HS-5 (cell line): Measurements from ENCODE around the gene PRELID1.
"Not testable (repeated sequence)": the region's sequence is repeated elsewhere in the genome, so short reads cannot be mapped to it uniquely, and the experiment has no call there.

Source experiments
- DNase-seq: peaks from one replicate; pipeline ENCODE4 v3.0.0-alpha.2; 2012; ENCODE audit warnings: low read depth

PRELID1 gene

DNA sequence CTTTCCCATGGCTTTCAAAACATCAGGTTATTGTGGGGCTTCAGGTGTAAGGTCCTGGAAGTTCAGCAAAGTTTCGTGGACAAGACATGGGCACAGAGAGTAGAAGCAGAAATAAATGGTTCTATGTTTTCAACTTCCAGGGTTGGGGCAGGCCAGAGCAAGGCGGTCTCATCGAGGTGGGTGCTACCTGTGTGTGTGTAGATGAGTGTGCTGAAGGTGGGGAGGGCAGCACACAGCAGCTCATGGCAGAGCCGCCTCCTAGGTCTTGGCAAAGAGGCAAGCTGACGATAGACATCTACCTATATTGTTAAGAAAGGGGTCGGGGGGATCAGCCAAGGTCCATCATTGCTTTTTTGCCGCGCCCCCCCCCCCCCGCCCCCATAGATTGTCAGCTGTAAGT, 3.9 kb upstream of the PRELID1 start:
- no peak for DNase-seq

- DNase-seq, result peak; percentile 36
Observed at GRCh38 chr5:177300236-177300880, 3.2 kb upstream of the PRELID1 start.

- DNase-seq, result no peak
Observed at GRCh38 chr5:177300951-177301350, 2.6 kb upstream of the PRELID1 start.

DNA sequence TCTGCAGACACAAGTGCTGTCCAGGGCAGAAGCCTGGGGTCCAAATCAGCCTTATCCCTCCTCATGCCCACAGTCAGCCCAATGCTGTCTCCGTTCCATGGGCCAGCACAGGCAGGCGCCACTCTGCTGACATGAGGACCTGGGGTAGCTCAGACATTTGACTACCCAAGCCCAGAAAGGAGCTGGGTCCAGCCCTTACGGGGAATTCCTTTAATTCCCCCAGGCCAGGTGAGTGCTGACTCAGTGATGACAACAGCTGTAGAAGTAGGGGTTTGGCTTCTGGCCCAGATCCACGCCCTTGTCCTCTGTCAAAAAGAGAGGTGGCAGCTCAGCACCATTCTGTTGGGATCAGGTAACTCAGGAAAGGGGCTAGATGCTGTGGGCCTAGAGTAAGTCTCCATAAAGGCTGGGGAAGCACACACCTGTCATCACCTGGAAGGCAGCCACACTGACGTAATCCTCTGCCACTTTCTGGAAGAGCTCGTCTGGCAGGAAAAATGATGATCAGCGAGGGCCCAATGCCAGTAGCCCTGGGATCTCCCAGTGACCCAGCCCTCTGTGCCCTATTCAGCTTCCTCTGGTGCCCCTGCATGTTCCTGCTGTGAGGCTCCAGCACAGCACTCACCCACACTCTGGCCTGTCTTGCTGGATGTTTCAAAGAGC, 2.0 kb upstream of the PRELID1 start:
- no peak for DNase-seq

- no peak for DNase-seq
Observed at GRCh38 chr5:177302354-177303110, 1.1 kb upstream of the PRELID1 start.

- DNase-seq, result no peak
Observed at GRCh38 chr5:177303925-177304391, 359 bp downstream of the PRELID1 start.

DNA sequence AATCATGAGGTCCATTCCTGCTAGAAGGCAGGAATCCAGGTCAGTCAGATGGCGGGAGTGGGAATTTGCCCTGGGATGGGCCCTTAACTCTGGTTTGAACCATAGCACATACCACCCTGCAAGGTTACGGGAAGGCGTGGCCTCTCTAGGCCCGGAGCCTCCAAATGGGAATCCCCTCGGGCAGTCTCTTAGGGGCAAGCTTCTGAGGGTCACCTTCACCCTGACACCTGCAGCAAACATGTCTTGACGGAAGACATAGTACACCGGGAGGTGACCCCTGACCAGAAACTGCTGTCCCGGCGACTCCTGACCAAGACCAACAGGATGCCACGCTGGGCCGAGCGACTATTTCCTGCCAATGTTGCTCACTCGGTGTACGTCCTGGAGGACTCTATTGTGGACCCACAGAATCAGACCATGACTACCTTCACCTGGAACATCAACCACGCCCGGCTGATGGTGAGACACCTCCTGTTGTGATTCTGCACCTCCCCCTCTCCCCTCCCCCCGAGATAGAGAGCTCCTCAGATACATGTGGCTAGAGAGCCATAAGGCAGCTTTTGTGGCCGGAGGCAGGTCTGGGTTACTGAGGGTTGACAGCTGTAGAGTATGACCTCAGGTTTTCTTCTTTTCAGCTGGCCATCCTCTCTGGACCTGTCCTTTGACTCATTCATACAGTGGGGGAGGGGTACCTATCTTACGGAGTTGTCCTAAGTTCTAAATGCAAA, 957 bp downstream of the PRELID1 start:
- DNase-seq, result no peak

DNA sequence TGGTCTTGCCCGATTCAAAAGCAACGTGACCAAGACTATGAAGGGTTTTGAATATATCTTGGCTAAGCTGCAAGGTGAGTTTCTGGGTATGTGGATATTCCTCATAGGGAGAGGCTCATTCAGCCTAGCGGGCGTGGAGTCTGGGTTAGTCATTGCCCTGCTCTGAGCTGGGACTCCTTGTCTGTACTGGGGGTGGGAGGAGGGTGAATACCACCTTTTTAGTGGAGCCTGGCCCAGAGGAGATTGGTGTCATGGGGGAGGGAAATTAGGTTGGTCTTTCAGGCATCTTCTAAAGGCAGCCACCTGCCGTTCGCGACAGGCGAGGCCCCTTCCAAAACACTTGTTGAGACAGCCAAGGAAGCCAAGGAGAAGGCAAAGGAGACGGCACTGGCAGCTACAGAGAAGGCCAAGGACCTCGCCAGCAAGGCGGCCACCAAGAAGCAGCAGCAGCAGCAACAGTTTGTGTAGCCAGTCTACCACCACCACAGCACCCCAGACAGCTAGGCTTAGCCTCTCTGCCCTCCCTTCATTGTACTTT, 2.6 kb downstream of the PRELID1 start:
- not testable (repeated sequence) for DNase-seq

DNA sequence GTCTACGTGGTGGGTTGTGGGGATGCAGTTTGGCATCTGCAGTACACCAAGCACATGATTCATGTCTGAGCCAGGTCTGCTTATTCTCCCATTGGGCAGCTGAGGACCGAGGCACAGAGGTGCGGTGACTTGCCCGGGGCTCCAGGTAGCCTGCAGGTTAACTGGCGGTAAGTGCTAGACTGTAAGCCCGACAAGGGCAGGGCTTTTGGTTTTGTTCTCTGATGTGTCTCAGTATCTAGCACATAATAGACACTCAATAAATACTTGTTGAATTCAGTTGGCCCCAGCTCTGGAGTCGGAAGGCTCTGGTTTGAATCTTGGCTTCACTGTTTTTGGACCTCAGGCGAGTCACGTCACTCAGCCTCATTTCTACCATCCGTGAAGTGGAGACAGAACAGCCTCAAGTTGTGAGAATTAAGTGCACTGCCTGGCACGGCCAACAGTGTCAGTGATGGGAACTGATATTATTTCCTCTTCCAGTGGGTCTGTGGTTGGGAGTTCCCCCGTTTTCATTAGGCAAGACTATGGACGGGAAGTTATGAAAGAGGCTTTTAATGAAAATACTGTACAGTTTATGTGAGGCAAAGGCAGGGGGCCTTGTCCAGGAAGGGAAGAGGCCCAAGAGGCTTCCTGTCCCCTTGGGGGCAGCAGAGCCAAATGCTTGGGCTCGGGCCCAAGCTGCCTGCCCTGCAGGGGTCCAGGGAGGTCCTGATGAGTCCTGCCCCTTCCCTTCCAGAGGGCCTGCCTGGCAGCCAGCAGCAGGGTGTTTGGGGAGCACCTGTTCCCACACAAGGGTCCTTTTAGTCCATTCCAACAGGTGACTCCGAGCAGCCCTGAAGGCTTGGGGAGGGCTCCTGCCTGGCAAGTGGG, 3.3 kb downstream of the PRELID1 start:
- DNase-seq, result no peak

DNA sequence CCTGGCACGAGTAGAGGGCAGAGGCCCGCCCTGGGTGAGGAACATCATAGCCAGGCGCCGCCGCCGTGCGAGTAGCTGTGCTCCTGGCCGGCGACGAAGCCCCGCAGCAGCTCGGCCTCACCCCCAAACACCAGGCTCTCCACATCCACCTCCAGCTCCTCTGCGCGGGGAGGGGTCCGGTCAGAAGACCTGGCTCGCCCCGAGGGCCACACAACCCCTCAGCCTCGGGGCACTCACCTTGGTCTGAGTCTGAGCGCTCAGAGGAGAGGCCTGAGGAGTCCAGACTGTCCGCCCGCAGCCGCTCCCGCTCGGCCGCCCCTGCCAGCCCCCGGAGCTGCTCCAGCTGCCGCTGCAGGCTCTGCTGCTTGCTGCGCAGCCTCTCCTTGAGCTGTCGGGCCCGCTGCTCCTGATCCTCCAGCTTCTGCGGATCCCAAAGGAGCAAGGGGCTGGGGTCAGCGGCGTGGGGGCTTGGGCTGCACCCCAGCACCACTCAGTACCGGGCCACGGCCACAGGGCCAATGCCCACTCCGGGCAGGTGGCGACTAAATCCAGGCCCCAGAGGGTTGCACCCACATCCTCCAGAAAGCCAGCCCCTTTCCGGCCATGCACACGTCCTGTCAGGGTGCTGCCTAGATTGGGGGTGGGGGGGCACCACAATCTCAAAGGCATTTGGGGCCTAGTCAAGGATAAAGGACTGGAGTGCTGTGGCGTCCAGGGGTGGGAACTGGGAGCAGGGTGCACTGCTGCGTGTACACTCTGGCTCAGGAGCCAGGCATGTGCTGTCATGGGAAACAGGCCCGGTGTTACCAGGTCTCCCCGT, 4.2 kb downstream of the PRELID1 start:
- no peak for DNase-seq

- DNase-seq, result no peak
Observed at GRCh38 chr5:177308740-177309139, 5.1 kb downstream of the PRELID1 start.

- no peak for DNase-seq
Observed at GRCh38 chr5:177309351-177310191, 6.0 kb downstream of the PRELID1 start.

DNA sequence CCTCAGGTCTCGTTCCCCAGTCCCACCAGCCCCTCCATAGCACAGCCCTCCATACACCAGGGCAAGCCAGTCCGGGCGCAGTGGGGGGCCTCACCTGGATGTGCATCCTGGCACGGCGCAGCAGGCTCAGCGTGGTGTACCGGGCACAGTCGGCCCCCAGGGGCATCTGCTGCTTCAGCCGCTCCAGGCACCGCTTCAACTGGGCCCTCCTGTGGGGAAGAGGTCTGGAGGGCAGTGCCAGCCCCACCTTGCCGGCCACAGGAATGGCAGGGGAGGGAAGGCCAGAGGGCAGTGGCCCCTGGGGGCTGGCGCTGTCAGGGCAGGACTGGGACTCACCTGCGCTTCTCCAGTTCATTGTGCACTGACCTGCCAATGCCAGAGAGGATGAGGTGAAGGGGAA, 6.7 kb downstream of the PRELID1 start:
- DNase-seq, result no peak

GRCh38 chr5:177310757-177311391, 7.3 kb downstream of the PRELID1 start:
- no peak for DNase-seq

GRCh38 chr5:177311392-177311722, 7.8 kb downstream of the PRELID1 start:
- DNase-seq, result no peak

DNA sequence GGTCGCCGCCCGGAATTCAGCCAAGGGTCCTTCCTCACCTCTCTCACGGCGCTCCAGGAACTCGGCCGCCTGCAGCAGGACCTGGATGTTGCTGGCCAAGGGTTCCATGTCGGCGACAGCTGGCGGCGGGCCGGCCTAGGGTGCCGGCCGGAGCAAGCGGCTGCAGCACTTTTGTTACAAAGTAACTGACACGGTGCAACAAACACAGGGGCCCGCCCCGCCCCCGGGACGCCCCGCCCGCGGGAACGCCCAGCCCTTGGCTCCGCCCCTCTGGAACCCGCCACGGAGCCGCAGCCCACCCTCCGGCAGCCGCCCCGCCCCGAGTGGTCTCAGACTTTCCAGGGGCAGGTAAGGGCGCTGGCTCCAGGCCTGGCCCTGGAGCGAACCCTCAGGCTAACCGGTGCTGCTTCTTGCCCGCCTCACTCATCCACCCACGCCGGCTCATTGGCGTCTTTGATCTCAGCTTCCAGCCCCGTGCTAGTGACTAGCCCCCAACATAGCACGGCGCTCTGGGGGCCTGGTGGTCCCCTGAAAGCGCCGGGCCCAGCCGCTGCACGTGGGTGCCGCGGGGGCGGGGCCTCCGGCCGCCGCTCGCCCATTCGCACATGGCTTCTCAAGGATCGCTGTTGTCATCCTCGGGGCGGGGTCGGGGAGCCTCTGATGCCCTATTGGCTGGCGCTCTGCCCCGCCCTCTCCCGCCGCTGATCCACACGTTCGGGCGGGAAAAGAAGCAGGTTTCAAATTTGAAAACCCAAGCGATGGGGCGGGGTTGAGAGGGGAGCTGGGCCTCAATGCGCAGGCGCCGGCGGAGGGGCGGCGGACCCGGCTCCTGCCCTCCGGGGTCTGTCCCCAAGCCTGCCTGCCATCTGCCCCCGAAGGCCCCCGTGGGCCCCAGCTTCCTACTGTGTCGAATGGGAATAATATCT, 8.4 kb downstream of the PRELID1 start, which contains the start of gene MXD3:
TSS of gene MXD3 (minus strand) at position 176 of the 926 bp plus-strand sequence. CDS start at position 108, 68 bp downstream.
- DNase-seq, result peak; percentile 89

GRCh38 chr5:177312649-177313181, 9.1 kb downstream of the PRELID1 start:
- no peak for DNase-seq
